Stomach (tissue), 4 donors: ENCODE results near the gene HESX1.

ENCODE experiments used
- EP300 ChIP-seq: sonication (generic); formaldehyde crosslinking; IDR thresholded peaks from one replicate; pipeline ENCODE4 v1.6.1; 2017; ENCODE audit warnings: antibody characterized with exemption
- POLR2A ChIP-seq, 4 donors: fragments of 450-650 bp; IDR thresholded peaks; one replicate each; pipeline ENCODE4 v1.6.1; 2016; ENCODE audit warnings: antibody characterized with exemption in 4 of 4, control low read depth in 2 of 4, mild to moderate bottlenecking in 1 of 4, moderate library complexity in 1 of 4
- POLR2AphosphoS5 ChIP-seq, 3 donors: sonication (generic); formaldehyde crosslinking; IDR thresholded peaks; one replicate each; pipeline ENCODE4 v1.6.1; 2016; ENCODE audit warnings: antibody characterized with exemption in 3 of 3
- TF ChIP-seq, protein P1 (sequence below), 7 experiments: fragments of 450-650 bp in 4 of 7; fragments of 200-600 bp in 3 of 7; sonication (generic) in 3 of 7; IDR thresholded peaks; one replicate each; pipeline ENCODE4 v1.5.1; 2016 to 2019; ENCODE audit warnings: antibody characterized with exemption in 7 of 7, control low read depth in 2 of 7, mild to moderate bottlenecking in 1 of 7

DNA sequence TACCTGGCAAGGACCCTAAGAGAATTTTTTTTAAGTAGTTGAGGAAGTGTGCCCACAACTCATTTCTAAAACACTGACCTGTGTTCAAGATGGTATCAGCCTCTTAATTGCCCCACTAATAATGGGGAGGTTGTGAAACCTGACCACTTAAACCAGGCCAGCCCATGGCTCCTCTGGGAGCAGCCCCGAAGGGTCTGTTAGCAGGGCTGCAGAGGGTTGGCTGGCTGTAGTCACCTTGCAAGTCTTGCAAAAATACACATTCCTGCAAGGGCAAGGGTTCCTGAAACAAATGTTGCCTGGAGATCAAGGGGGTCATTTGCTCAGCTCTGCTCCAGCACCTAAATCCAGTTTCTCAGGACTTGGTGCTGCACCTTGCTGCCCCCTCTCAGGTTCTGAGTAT lies 37.9 kb downstream of the HESX1 start:
- TF ChIP-seq, protein P1, sequence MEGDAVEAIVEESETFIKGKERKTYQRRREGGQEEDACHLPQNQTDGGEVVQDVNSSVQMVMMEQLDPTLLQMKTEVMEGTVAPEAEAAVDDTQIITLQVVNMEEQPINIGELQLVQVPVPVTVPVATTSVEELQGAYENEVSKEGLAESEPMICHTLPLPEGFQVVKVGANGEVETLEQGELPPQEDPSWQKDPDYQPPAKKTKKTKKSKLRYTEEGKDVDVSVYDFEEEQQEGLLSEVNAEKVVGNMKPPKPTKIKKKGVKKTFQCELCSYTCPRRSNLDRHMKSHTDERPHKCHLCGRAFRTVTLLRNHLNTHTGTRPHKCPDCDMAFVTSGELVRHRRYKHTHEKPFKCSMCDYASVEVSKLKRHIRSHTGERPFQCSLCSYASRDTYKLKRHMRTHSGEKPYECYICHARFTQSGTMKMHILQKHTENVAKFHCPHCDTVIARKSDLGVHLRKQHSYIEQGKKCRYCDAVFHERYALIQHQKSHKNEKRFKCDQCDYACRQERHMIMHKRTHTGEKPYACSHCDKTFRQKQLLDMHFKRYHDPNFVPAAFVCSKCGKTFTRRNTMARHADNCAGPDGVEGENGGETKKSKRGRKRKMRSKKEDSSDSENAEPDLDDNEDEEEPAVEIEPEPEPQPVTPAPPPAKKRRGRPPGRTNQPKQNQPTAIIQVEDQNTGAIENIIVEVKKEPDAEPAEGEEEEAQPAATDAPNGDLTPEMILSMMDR (IDR thresholded peaks at IDR 0.05), result no peak
- TF ChIP-seq POLR2AphosphoS5 (IDR thresholded peaks at IDR 0.05) (no peak), EP300 (no peak), POLR2A (IDR thresholded peaks at IDR 0.05) (no peak)
